GM12878 (cell line): ENCODE data around the gene PHACTR3. TPM values are rescaled to one million over a fixed set of nuclear protein-coding genes. Genes with fewer than 3 reads are reported as not detected.

Experiments used
- ATAC-seq: fragments of 200-7000 bp; cut with Tn5 transposase; 3 replicates; pipeline ENCODE4 v1.9.1; 2020; ENCODE audit warnings: mild to moderate bottlenecking, moderate library complexity
- BruUV-seq: library from RNA; stranded (reverse); fragments of 400-500 nt; replicated peaks from 2 replicates; lab custom pipeline; 2021; lab: Mats Ljungman, UMichigan
- CTCF ChIA-PET: fragments of 300-600 bp; sonication (Branson Sonifier 250); formaldehyde crosslinking; extraction: SDS; loops from one replicate; lab custom pipeline; 2021; ENCODE audit warnings: inconsistent platforms; lab: Yijun Ruan, JAX
- POLR2A ChIA-PET: fragments of 350-600 bp; formaldehyde crosslinking; extraction: SDS; loops from one replicate; lab custom pipeline; 2021; ENCODE audit warnings: inconsistent platforms; lab: Charles Lee
- RAD21 ChIA-PET: fragments of 300-600 bp; sonication (Branson Sonifier 250); formaldehyde crosslinking; loops from one replicate; lab custom pipeline; 2023; ENCODE audit warnings: antibody characterized with exemption; ENCODE audit not compliant: unreplicated experiment; lab: Charles Lee
- SMC1A ChIA-PET: fragments of 300-600 bp; sonication (Branson Sonifier 250); formaldehyde crosslinking; loops from one replicate; lab custom pipeline; 2023; ENCODE audit not compliant: unreplicated experiment, uncharacterized antibody; lab: Charles Lee
- DNase-seq: peaks from one replicate; pipeline ENCODE4 v3.0.0-alpha.2; 2011; ENCODE audit warnings: low read depth, low spot score
- FAIRE-seq: peaks from 3 replicates; lab custom pipeline; 2011; peaks lifted over from hg19 to GRCh38; lab: Jason Lieb, UNC
- H2AFZ ChIP-seq: 2 replicates; pipeline ENCODE4 v1.6.0; 2011; ENCODE audit warnings: low read depth, low read length, control low read depth; ENCODE audit not compliant: control insufficient read depth
- H3K27ac ChIP-seq: 2 replicates; pipeline ENCODE4 v1.5.1; 2011; ENCODE audit warnings: control low read depth; ENCODE audit not compliant: control insufficient read depth, insufficient read depth
- H3K27me3 ChIP-seq, 2 experiments: replicated peaks in 1 of 2; 2 replicates each; pipeline versions ENCODE4 v1.6.0 to v1.6.1; 2011; ENCODE audit warnings: low read length in 1 of 2; ENCODE audit not compliant: control insufficient read depth in 2 of 2, insufficient read depth in 2 of 2
- H3K36me3 ChIP-seq, 2 experiments: 2 replicates each; pipeline ENCODE4 v1.5.1; 2011; ENCODE audit warnings: low read length in 1 of 2; ENCODE audit not compliant: control insufficient read depth in 2 of 2, insufficient read depth in 2 of 2
- H3K4me1 ChIP-seq: 2 replicates; pipeline ENCODE4 v1.6.1; 2011; ENCODE audit warnings: mild to moderate bottlenecking, low read length, moderate library complexity, mixed read lengths; ENCODE audit not compliant: control insufficient read depth, insufficient read depth
- H3K4me2 ChIP-seq: 2 replicates; pipeline ENCODE4 v1.6.0; 2011; ENCODE audit warnings: control low read depth; ENCODE audit not compliant: control insufficient read depth, insufficient read depth
- H3K4me3 ChIP-seq: fragments of 200-600 bp; sonication (generic); 2 replicates; pipeline ENCODE4 v1.5.1; 2016
- H3K79me2 ChIP-seq: 2 replicates; pipeline ENCODE4 v1.6.0; 2011; ENCODE audit warnings: low read length; ENCODE audit not compliant: control insufficient read depth, insufficient read depth
- H3K9ac ChIP-seq: 2 replicates; pipeline ENCODE4 v1.8.0; 2011; ENCODE audit warnings: low read length, control low read depth, mixed read lengths; ENCODE audit not compliant: control insufficient read depth, insufficient read depth
- H3K9me3 ChIP-seq: replicated peaks from 3 replicates; pipeline ENCODE4 v1.5.1; 2011; ENCODE audit warnings: mild to moderate bottlenecking, low read length; ENCODE audit not compliant: control insufficient read depth, insufficient read depth
- H4K20me1 ChIP-seq: 2 replicates; pipeline ENCODE4 v1.6.0; 2011; ENCODE audit not compliant: control insufficient read depth, insufficient read depth
- FOXM1 ChIP-seq: IDR thresholded peaks from 2 replicates; pipeline ENCODE4 v1.6.1; 2012; ENCODE audit warnings: low read depth, mild to moderate bottlenecking, inconsistent platforms, low read length, moderate library complexity
- GATAD2B ChIP-seq: fragments of 450-650 bp; conservative IDR thresholded peaks from 2 replicates; pipeline ENCODE4 v1.6.1; 2017; ENCODE audit warnings: low read depth, mild to moderate bottlenecking, moderate library complexity
- HDAC2 ChIP-seq: fragments of 200-600 bp; sonication (generic); IDR thresholded peaks from 2 replicates; pipeline ENCODE4 v1.6.1; 2017
- HDGF ChIP-seq: fragments of 450-650 bp; IDR thresholded peaks from 2 replicates; pipeline ENCODE4 v1.6.1; 2016; ENCODE audit warnings: antibody characterized with exemption
- NR2F1 ChIP-seq: fragments of 450-650 bp; conservative IDR thresholded peaks from 2 replicates; pipeline ENCODE4 v1.6.1; 2017; ENCODE audit warnings: mild to moderate bottlenecking
- RBBP5 ChIP-seq: fragments of 200-600 bp; sonication (generic); conservative IDR thresholded peaks from 2 replicates; pipeline ENCODE4 v1.6.1; 2016
- RELA ChIP-seq: fragments of 450-650 bp; IDR thresholded peaks from 2 replicates; pipeline ENCODE4 v1.8.0; 2014; ENCODE audit warnings: borderline replicate concordance; ENCODE audit not compliant: partially characterized antibody
- RUNX3 ChIP-seq: IDR thresholded peaks from 2 replicates; pipeline ENCODE4 v1.6.1; 2012; ENCODE audit warnings: low read length, inconsistent platforms
- SIN3A ChIP-seq: IDR thresholded peaks from 2 replicates; pipeline ENCODE4 v1.6.1; 2012; ENCODE audit warnings: low read depth, low read length, improper control_type of control experiment
- SIX5 ChIP-seq: IDR thresholded peaks from 2 replicates; pipeline ENCODE4 v1.6.1; 2011; ENCODE audit warnings: mild to moderate bottlenecking, low read depth, low read length, moderate library complexity; ENCODE audit not compliant: severe bottlenecking
- STAT3 ChIP-seq: IDR thresholded peaks from 2 replicates; pipeline ENCODE4 v1.6.1; 2011; ENCODE audit warnings: low read depth, low read length, improper control_type of control experiment
- TARDBP ChIP-seq: IDR thresholded peaks from 2 replicates; pipeline ENCODE4 v1.6.1; 2016; ENCODE audit warnings: borderline replicate concordance
- TCF3 ChIP-seq: IDR thresholded peaks from 2 replicates; pipeline ENCODE4 v1.6.1; 2012; ENCODE audit warnings: low read depth, mild to moderate bottlenecking, low read length, borderline replicate concordance; ENCODE audit not compliant: insufficient read depth
- WGBS: methylation state at CpG from one replicate; pipeline ENCODE4 v1.1.6; 2016; ENCODE audit warnings: low lambda C conversion rate; ENCODE audit not compliant: insufficient replicate concordance, insufficient coverage; ENCODE audit errors: missing lambda C conversion rate; 5-methylcytosine and 5-hydroxymethylcytosine counted together
- in situ Hi-C: fragments of 300-500 bp; cut with MboI; formaldehyde crosslinking; loops from 9 replicates; pipeline ENCODE4 v1.14.3; 2018; ENCODE audit warnings: mixed read lengths
- intact Hi-C: fragments of 100-400 bp; cut with micrococcal nuclease; formaldehyde crosslinking; loops from one replicate; pipeline ENCODE4 v1.14.2; 2022; ENCODE audit not compliant: unreplicated experiment
- polyA plus RNA-seq, 11 experiments: library from polyadenylated mRNA; depleted of rRNA in 4 of 11; unstranded in 6 of 11; stranded (reverse) in 5 of 11; fragments of >200 nt; fragmentation: Nextera tagmentation in 4 of 11; fragmentation: Illumina TruSeq in 1 of 11; extraction: Ambion mirVana in 4 of 11; extraction: Trizol in 1 of 11; gene quantifications; 1 replicate in 1 of 11; 2 replicates in 10 of 11; pipeline versions ENCODE4 v1.2.1 to v1.2.3, GENCODE V29; 2011 to 2016; ENCODE audit warnings: inconsistent platforms in 2 of 11, missing spikeins in 2 of 11, low read depth in 1 of 11
- total RNA-seq, 4 experiments: library from RNA; depleted of rRNA in 3 of 4; stranded (reverse); fragments of >200 nt in 3 of 4; fragmentation: Illumina TruSeq in 1 of 4; extraction: Trizol in 1 of 4; gene quantifications; 2 replicates each; pipeline versions ENCODE4 v1.2.1 to v1.2.3, GENCODE V29; 2013 to 2021
- TF ChIP-seq, protein P1 (sequence below): IDR thresholded peaks from 2 replicates; pipeline ENCODE4 v1.6.1; 2012; ENCODE audit warnings: low read length, inconsistent platforms
- TF ChIP-seq, protein P2 (sequence below): fragments of 450-650 bp; formaldehyde crosslinking; IDR thresholded peaks from 2 replicates; pipeline ENCODE4 v1.4.0; 2020; ENCODE audit warnings: mild to moderate bottlenecking, moderate library complexity
- TF ChIP-seq, protein P3 (sequence below): fragments of 450-650 bp; IDR thresholded peaks from 2 replicates; pipeline ENCODE4 v1.6.1; 2017; ENCODE audit warnings: antibody characterized with exemption, mild to moderate bottlenecking, moderate library complexity
- TF ChIP-seq, protein P4 (sequence below): IDR thresholded peaks from 2 replicates; pipeline ENCODE4 v1.6.1; 2011; ENCODE audit warnings: mild to moderate bottlenecking, low read depth, low read length, moderate library complexity; ENCODE audit not compliant: insufficient replicate concordance

PHACTR3 gene
- total and polyA plus RNA-seq, 10 of the 15 experiments (the other 5 are each of a cell fraction or from before 2014, with no cell fraction given), result 0.17 to 2.7 (median 0.27) TPM; not detected in 1

DNA sequence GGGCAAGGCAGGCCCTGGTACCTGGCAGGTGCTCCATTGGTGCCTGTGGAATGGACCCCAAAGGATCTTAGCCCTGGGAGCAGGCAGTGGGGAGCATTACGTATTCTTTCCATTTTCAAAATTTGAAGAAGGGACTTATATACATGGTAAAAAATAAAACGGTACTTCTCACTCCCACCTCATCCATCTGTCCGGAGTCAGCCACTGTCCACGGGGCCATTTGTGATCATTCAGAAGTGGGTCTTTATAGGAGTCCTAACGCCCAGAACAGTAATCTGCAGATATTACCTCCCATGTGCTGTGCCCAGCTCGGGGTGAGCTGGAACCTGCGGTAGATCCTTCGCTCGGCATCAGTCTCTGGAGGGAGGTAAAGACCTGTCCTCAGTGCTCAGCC, 218.7 kb downstream of the PHACTR3 start:
- intact Hi-C loops (no loop called here), in situ Hi-C loops (loop anchor here (25.0 kb wide), 1 partner anchor 1261 kb away; no protein-coding TSS in a partner anchor)
- DNase-seq, result no peak
- no TSS peak for BruUV-seq
- Histone ChIP-seq H3K4me1 (no peaks in the 10 kb centered on the region), H3K4me2 (no peak overlapping the region), H3K4me3 (no peak overlapping the region), H3K79me2 (no peaks in the 10 kb centered on the region), H3K9ac (no peak overlapping the region), H3K36me3 (no peaks in the 10 kb centered on the region), H2AFZ (no peak overlapping the region), H4K20me1 (no peaks in the 10 kb centered on the region), H3K9me3 (no peaks in the 10 kb centered on the region), H3K27ac (no peak overlapping the region), H3K27me3 (peaks cover 0 to 2% of the 10 kb centered on the region in 2 experiments; a peak in 1 of 4 replicates)
- POLR2A ChIA-PET, result no interaction called here
- FAIRE-seq, result no peak
- no peak for ATAC-seq
- CTCF ChIA-PET, result interaction anchor here (1.2 kb wide), 1 partner anchor 27 kb away, joined by 4 read pairs; no protein-coding TSS in a partner anchor
- 38% methylated on average over 9 of the region's 9 CpGs for WGBS
- SMC1A ChIA-PET, result no interaction called here
- RAD21 ChIA-PET, result no interaction called here
- TF ChIP-seq NR2F1 (no peak), SIN3A (no peak), STAT3 (no peak), RBBP5 (no peak), GATAD2B (no peak), HDAC2 (no peak), TARDBP (no peak), SIX5 (no peak), TCF3 (no peak), RUNX3 (no peak), RELA (no peak), HDGF (no peak), FOXM1 (no peak)
- TF ChIP-seq, protein P1, sequence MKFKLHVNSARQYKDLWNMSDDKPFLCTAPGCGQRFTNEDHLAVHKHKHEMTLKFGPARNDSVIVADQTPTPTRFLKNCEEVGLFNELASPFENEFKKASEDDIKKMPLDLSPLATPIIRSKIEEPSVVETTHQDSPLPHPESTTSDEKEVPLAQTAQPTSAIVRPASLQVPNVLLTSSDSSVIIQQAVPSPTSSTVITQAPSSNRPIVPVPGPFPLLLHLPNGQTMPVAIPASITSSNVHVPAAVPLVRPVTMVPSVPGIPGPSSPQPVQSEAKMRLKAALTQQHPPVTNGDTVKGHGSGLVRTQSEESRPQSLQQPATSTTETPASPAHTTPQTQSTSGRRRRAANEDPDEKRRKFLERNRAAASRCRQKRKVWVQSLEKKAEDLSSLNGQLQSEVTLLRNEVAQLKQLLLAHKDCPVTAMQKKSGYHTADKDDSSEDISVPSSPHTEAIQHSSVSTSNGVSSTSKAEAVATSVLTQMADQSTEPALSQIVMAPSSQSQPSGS, result no peak
- TF ChIP-seq, protein P2, sequence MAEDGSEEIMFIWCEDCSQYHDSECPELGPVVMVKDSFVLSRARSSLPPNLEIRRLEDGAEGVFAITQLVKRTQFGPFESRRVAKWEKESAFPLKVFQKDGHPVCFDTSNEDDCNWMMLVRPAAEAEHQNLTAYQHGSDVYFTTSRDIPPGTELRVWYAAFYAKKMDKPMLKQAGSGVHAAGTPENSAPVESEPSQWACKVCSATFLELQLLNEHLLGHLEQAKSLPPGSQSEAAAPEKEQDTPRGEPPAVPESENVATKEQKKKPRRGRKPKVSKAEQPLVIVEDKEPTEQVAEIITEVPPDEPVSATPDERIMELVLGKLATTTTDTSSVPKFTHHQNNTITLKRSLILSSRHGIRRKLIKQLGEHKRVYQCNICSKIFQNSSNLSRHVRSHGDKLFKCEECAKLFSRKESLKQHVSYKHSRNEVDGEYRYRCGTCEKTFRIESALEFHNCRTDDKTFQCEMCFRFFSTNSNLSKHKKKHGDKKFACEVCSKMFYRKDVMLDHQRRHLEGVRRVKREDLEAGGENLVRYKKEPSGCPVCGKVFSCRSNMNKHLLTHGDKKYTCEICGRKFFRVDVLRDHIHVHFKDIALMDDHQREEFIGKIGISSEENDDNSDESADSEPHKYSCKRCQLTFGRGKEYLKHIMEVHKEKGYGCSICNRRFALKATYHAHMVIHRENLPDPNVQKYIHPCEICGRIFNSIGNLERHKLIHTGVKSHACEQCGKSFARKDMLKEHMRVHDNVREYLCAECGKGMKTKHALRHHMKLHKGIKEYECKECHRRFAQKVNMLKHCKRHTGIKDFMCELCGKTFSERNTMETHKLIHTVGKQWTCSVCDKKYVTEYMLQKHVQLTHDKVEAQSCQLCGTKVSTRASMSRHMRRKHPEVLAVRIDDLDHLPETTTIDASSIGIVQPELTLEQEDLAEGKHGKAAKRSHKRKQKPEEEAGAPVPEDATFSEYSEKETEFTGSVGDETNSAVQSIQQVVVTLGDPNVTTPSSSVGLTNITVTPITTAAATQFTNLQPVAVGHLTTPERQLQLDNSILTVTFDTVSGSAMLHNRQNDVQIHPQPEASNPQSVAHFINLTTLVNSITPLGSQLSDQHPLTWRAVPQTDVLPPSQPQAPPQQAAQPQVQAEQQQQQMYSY (CRISPR knock-in tag), result no peak
- TF ChIP-seq, protein P3, sequence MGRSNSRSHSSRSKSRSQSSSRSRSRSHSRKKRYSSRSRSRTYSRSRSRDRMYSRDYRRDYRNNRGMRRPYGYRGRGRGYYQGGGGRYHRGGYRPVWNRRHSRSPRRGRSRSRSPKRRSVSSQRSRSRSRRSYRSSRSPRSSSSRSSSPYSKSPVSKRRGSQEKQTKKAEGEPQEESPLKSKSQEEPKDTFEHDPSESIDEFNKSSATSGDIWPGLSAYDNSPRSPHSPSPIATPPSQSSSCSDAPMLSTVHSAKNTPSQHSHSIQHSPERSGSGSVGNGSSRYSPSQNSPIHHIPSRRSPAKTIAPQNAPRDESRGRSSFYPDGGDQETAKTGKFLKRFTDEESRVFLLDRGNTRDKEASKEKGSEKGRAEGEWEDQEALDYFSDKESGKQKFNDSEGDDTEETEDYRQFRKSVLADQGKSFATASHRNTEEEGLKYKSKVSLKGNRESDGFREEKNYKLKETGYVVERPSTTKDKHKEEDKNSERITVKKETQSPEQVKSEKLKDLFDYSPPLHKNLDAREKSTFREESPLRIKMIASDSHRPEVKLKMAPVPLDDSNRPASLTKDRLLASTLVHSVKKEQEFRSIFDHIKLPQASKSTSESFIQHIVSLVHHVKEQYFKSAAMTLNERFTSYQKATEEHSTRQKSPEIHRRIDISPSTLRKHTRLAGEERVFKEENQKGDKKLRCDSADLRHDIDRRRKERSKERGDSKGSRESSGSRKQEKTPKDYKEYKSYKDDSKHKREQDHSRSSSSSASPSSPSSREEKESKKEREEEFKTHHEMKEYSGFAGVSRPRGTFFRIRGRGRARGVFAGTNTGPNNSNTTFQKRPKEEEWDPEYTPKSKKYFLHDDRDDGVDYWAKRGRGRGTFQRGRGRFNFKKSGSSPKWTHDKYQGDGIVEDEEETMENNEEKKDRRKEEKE, result no peak
- TF ChIP-seq, protein P4, sequence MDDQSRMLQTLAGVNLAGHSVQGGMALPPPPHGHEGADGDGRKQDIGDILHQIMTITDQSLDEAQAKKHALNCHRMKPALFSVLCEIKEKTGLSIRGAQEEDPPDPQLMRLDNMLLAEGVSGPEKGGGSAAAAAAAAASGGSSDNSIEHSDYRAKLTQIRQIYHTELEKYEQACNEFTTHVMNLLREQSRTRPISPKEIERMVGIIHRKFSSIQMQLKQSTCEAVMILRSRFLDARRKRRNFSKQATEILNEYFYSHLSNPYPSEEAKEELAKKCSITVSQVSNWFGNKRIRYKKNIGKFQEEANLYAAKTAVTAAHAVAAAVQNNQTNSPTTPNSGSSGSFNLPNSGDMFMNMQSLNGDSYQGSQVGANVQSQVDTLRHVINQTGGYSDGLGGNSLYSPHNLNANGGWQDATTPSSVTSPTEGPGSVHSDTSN, result no peak
